Ramos (cell line): Measurements from ENCODE around the gene DRAM1.
"Not testable (repeated sequence)": the region's sequence is repeated elsewhere in the genome, so short reads cannot be mapped to it uniquely, and the experiment has no call there.

Experiments
- in situ Hi-C: fragments of 300-500 bp; cut with MboI; formaldehyde crosslinking; loops from one replicate; pipeline ENCODE4 v1.14.3; 2022; ENCODE audit warnings: low sequenced_read_pairs; ENCODE audit not compliant: unreplicated experiment

Gene DRAM1

DNA sequence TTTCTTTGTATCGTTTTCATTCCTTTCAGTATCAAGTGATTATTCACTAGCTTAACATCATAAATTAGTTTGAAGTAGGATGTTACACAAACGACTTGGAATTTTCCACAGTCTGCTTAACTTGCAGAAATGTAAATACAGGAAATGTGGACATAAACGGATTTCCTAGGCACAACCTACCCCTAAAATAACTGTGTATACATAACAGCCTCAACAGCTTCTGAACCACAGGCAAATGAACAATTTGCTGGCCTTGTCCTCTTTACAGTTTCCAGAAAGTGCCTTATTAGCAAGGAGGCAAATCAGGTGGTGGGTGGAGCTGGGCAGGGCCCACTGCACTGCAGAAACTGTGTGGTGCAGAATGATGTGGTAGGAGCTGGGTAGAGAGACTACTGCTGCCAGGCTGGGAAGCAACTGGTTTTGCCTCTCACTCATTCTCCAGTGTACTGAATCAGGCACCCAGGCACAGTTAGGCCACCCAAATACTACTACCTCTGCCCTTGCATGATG, 14.1 kb downstream of the DRAM1 start:
- in situ Hi-C loops: no loop called here

DNA sequence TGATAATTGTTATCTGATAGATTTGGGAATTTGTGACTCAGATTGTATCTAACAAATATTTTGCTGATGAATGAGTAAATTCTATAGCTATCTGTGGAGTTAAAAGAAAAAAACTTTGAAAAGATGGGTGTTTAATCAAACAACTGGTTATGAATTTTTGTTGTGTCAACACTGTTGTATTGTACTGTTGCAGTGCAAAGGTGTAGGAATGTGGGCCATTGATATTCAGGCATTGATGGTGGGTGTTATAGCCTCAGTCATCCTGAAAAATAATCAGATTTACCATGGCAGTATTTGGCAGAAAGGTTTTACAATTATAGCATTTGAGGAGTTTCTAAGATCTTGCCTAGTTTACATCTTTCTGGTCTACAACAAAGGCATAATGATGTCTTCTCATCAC, 15.4 kb downstream of the DRAM1 start:
- in situ Hi-C loops: no loop called here

DNA sequence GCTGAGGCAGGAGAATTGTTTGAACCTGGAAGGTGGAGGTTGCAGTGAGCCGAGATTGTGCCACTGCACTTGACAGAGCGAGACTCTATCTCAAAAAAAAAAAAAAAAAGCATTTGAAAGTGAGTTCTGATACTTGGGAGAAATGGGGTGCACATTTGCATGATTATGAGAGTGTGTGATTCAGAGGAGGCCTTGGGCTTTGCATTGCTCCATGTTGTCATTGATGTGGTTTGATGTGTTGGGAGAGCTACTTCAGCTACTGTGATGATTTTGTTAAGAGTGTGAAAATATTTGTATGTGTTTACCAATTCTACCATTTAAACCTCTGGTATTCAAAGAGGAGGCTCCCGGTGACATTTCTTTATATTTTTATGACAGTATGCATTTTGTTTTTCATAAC, 24.4 kb downstream of the DRAM1 start:
- in situ Hi-C loops: no loop called here

DNA sequence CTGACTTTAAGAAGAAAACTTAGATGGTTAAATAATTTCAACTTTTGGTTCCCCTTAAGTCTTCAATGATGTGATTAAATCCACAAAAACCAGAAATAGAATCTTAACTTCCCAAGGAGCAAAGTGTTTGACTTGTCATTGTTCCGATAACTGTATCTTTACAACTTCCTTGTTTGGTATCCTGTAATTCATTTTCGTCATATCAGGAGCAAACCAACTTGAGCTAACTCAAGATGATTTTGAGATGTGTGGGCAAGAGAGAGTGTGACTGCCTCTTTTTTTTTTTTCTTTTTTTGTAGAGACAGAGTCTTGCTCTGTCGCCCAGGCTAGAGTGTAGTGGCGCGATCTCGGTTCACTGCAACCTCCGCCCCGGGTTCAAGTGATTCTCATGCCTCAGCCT, 25.3 kb downstream of the DRAM1 start:
- in situ Hi-C loops: no loop called here

DNA sequence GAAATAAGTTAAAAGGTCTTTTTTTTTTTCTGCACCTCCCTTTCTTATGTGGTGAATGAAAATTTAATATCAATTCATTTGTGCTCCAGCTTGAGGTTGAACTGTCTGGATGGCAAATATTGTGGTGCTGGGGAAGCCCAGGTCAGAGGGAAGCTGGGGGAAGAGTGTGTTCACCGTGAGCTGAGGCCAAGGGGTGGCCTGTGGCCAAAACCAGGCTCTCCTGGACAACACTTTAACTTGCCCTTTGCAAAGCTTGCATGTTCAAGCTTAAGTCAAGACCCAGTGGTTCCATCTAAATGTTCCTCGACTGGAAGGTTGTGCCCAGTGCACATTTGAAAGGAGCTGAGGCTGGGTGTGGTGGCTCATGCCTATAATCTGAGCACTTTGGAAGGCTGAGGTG, 28.8 kb downstream of the DRAM1 start:
- in situ Hi-C loops: no loop called here

DNA sequence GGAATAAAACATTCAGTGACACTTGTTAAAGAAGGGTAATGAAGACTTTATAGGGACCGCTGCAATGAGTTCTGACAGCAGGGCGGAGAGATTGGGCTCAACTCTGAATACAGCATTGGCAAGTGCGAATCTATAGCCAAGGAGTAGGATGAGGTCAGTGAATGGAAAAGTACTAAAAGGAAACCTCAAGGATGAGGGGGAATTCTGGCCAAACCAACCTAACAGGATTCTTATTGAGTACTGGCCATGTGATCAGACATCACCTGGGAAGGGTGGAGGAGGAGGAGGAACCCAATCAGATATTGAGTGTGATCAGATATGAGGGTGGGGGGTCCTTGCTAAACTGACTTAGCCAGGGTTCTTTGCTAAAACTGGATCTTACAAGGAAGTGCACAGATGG, 31.0 kb downstream of the DRAM1 start:
- in situ Hi-C loops: no loop called here

DNA sequence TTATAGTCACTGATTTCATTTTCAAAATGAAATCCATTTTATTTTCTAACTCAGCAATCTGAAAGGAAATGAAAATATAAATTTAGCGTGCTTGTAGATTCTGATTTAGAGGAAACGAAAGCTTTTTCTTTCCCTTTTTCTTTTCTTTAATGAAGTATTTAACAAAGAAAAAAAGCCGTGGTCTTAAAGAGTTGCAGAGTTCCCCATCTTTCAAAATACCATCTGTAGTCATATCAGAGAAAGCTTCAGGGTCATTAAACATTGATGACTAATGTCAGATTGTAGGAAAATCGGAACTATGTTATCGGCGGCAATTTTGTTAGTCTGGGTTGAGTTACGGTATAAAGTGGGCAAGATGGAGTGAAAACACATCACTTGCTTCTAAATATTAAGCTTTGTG, 32.3 kb downstream of the DRAM1 start:
- in situ Hi-C loops: no loop called here

DNA sequence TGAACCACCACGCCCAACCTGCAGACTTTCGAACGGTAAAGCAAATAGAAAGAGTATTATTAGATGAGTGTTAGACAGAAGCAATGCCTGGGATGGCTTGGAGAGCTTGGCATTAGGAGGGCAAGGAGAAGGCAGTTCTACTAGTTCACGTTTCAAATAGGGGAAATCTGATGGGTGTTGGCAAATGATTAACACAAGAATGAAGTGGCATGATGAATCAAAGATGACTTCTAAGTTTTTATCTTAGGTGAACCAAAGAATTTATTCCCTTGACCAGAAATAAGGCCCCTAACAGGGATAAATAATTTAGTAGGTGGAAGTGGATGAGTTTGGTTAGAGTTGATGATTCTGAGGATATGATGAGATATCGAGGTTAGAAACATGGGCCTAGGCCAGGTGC, 38.5 kb downstream of the DRAM1 start:
- in situ Hi-C loops: no loop called here

DNA sequence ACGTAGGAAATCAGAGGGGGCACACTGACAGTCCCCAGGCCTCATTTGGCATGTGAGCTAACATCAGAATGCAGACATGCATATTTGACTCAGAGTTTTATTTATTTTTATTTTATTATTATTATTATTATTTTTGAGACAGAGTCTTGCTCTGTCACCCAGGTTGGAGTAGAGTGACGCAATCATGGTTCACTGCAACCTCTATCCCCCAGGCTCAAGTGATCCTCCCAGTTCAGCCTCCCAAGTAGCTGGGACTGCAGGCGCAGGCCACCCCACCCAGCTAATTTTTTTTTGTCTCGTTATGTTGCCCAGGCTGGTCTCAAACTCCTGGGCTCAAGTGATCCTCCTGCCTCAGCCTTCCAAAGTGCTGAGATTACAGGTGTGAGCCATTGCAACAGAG, 41.4 kb downstream of the DRAM1 start:
- in situ Hi-C loops: not testable (repeated sequence)

DNA sequence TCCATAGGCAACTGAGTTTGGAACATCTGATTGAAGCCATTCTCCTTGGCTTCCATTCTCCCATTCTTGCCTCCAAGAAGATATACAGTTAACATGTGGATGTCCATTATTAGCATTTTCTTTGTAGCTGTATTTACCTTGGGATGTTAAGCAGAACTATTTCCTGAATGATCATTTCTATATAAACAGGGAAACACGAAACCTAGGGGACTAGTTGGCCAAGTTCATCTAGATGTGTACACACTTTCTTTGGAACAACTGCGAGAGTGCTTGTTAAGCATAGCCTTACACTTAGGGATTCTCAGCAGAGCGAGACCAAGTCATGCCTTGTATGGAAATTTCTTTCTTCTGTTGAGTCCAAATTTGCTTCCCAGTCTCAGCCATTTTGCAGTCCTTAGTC, 42.1 kb downstream of the DRAM1 start:
- in situ Hi-C loops: no loop called here

DNA sequence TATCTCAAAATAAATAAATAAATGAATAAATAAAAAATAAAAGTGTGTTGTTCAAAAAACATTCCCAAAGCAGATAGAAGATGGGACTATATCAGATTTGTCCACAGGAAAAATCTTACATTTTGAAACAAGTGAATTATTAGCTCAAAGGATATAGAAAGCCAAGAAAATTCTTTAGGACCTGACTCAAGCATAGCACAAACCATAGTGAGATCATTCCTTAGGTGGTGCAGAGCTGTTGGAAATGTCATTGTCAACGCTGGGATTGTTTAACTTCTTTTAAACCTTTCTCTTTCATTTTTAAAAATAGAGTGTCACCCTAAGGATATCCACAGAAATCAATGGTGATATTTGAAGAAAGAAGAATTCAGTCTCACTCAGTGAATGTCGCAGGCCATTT, 43.5 kb downstream of the DRAM1 start:
- in situ Hi-C loops: no loop called here

DNA sequence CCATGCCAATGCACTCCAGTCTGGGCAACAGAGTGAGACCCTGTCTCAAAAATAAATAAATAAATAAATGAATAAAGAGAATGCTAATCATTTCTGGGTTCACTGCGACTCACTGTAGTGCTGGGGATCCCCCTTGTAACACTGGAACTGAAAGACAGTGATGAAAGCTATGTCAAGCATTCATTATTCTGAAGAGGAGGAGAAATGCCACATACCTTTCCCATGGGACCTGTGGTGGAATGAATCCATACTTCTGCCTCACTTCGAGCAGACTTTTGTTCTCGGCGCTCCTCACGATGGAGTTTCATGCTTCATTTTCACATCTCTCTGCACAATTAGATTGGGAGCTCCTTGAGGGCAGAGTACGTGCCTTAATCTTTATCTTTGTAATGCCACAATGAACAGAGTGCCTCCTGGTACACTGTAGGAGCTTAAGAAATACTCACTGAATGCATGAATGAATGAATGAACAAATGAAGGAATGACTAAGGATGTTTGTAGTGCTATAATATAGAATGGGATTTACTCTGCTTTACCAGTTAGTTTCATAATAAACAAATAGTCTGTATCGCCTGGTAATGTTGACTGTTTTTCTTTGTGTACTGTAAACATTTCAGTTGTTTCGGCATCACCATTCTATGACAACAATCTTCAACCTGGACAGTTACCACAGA, 45.8 kb downstream of the DRAM1 start:
- in situ Hi-C loops: no loop called here

DNA sequence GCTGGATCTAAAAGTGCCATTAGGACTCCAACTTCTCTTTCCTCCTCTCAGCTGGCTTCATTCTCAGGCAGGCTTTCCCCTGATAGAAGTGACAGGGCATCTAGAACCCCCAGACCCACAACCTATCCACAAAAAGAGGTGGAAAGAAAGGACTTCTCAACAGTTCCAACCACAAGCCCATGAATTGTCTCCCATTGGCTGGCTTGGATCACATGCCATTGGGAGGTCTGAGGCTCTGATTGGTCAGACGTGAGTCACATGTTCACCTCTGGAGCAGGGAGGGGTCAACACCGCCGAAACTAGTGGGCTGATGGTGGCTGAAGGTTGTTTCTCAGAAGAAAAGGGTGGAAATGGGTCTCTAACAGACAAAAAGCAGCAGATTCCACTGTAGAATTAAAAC, 47.2 kb downstream of the DRAM1 start:
- in situ Hi-C loops: loop anchor here (25.0 kb wide), 1 partner anchor 788 kb away; no protein-coding TSS in a partner anchor

DNA sequence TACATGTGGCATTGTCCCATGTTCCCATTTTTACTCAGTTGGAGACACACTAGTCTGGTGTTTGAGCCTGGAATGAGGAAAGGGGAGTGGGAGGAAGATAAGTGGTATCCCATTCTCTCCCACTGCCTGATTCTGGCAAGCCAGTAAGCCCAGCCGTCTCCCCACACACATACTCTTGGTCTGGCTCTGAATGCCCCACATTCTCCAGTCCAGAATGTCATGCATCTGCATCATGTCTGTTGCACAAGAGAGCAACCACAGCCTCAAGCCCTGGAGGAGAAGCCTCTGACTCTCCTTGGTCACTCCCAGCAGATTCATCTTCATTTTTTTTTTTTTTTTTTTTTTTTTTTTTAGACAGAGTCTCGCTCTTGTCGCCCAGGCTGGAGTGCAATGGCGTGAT, 48.0 kb downstream of the DRAM1 start:
- in situ Hi-C loops: loop anchor here (25.0 kb wide), 1 partner anchor 787 kb away; no protein-coding TSS in a partner anchor

DNA sequence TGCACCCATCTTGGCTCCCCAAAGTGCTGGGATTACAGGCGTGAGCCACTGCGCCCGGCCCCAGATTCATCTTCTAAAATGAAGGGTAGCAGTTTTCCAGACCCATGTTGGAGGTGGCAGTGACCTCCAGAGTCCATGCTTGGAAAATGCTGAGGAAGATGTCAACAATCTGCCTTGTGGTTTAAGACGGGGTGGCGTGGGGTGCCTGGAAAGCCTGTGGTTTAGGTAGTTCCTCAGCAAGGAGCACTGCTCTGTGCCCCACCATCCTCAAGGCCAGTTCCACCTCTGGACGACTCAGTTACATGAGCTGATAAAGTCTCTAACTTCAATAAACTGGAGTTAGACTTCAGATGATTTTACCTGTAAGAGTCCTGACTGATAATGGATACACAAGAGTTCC, 48.6 kb downstream of the DRAM1 start:
- in situ Hi-C loops: loop anchor here (25.0 kb wide), 1 partner anchor 786 kb away; no protein-coding TSS in a partner anchor

DNA sequence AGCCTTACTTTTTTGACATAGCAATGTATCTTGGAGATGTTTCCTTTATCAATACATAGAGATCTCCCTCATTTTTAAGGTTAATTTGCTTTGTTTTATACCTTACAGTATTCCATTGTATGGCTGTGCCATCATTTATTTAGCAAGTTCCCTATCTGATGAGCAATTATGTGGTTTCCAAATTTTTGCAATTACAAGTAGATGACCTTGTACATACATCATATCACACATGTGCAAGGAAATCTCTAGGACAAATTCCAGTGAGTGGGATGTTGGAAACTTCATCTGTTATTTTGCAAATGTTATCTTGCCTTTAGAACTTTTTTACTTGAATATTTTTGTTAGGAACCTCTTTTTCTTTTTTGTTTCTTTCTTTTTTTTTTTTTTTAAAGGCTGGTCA, 49.7 kb downstream of the DRAM1 start:
- in situ Hi-C loops: loop anchor here (25.0 kb wide), 1 partner anchor 785 kb away; no protein-coding TSS in a partner anchor

DNA sequence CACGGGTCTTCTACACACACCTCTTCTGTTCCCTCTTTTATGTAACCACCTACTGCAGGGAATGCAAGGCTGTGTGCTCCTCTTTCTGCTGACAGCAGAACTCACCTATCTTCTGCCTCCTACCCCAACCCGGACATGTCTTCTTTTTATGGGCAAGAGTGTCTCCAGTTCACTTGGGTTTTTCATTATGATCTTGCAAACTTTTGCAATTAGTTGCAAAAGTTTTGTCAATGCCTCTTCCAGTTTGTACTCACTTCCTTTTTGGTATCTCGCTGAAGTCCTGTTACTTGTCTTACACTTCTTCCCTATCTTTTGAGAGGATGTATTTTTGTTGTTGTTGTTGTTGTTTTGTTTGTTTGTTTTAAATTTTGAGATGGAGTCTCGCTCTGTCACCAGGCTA, 50.6 kb downstream of the DRAM1 start:
- in situ Hi-C loops: loop anchor here (25.0 kb wide), 1 partner anchor 784 kb away; no protein-coding TSS in a partner anchor

DNA sequence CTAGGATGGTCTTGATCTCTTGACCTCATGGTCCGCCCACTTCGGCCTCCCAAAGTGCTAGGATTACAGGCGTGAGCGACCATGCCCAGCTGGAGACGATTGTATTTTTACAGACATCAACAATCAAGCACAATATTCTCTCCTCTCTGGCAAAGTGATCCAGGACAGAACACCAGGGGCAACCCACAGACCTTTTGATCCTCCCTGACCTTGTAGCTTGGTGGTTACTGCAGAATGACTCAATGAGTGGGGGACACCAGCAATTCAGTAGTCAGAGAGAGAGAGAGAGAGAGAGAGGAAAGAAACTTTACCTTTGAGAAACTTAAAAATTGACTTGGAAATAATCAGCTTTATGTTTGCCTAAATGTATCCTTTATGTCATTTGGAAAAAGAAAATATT, 51.2 kb downstream of the DRAM1 start:
- in situ Hi-C loops: loop anchor here (25.0 kb wide), 1 partner anchor 784 kb away; no protein-coding TSS in a partner anchor

DNA sequence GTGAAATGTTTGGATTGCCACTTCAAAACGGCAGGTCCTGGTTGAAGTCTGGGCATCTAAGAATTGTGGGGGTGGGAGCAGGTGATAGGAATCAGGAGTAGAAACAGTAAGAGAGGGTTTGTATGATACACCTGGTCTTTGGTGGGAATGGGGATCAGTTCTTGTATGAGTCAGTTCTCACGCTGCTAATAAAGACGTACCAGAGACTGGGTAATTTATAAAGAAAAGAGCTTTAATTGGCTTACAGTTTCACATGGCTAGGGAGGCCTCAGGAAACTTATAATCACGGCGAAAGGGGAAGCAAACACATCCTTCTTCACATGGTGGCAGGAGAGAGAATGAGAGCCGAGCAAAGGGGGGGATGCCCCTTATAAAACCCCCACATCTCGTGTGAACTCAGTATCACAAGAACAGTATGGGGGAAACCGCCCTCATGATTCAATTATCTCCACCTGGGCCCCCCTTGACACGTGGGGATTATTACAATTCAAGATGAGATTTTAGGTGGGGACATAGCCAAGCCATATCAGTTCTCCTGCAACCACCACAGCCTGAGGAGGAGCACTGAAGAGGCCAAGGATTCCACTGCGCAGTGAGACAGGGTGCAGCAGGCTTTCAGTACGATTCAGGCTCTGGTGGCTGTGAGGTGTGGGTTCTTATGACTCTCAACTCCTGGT, 52.1 kb downstream of the DRAM1 start:
- in situ Hi-C loops: loop anchor here (10.0 to 25.0 kb wide), 2 partner anchors 555 to 783 kb away; partner anchors contain the start of gene IGF1

DNA sequence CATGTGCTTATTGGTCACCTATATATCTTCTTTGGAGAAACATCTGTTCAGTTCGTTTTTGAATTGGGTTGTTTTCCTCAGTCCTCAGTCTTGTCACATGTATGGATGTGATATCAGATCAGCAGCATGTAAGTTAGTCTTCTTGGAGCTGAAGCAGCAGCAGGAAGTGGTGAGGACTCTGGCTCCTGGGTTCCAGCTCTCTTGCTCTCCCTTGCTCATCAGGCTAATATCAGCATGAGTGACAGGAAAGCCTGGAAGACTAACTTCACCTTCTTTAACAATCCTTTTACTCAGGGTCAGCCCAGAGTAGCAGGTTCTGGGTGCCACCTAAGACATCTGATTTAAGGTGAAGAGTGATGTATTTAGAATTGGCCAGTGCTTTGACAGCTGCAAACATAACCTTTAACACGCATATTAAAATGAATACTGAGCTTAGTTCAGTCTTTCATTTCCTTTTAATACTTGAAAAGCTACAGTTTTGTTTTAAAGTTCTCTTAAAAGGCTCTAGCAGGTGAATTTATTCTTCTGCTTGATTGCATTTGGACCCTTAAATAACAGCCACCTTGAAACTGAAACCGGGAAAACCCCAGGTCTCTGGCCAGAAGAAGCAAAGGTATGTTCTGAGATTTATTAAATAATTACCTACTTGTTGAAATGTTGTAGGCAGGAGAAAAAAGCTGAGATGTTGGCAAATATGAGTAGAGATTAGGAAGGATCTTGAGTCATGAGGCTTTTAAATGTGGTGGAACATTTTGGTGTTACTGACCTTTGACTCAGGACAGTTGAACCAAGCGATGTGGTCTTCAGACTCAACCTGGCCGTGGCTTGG, 54.3 kb downstream of the DRAM1 start:
- in situ Hi-C loops: loop anchor here (10.0 to 25.0 kb wide), 2 partner anchors 553 to 781 kb away; partner anchors contain the start of gene IGF1
